HG03354 (cell line): ENCODE data around the gene MUC2.

Experiments
- ATAC-seq: cut with Tn5 transposase; IDR thresholded peaks from one replicate; pipeline ENCODE4 v1.9.1; 2021; ENCODE audit warnings: mild to moderate bottlenecking; ENCODE audit not compliant: unreplicated experiment, poor library complexity, severe bottlenecking

MUC2 gene

DNA sequence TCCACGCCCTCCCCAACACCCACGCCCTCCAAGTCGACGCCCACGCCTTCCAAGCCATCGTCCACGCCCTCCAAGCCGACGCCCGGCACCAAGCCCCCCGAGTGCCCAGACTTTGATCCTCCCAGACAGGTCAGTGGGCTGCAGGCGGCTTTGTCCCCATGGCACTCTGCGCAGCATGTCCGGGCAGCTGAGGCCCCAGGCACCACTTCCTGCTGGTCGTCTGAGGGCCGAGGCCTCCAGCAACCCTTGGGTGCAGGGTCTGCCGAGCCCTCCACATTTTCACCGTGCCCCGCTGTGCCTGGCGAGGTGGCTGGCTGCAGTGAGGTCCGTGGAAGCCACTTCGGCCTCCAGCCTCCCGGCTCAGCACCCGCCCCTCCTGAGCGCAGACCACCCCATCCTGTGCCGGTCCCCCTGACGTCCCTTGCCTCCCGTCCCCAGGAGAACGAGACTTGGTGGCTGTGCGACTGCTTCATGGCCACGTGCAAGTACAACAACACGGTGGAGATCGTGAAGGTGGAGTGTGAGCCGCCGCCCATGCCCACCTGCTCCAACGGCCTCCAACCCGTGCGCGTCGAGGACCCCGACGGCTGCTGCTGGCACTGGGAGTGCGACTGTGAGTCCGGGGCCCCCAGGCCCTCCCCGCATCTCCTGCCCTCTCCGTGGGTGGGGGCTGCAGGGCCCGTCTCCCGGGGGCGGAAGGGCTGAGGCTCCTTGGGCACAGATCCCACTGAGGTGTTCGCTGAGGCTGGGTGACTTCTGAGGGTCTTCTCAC, 26.8 kb downstream of the MUC2 start:
- ATAC-seq = no peak

DNA sequence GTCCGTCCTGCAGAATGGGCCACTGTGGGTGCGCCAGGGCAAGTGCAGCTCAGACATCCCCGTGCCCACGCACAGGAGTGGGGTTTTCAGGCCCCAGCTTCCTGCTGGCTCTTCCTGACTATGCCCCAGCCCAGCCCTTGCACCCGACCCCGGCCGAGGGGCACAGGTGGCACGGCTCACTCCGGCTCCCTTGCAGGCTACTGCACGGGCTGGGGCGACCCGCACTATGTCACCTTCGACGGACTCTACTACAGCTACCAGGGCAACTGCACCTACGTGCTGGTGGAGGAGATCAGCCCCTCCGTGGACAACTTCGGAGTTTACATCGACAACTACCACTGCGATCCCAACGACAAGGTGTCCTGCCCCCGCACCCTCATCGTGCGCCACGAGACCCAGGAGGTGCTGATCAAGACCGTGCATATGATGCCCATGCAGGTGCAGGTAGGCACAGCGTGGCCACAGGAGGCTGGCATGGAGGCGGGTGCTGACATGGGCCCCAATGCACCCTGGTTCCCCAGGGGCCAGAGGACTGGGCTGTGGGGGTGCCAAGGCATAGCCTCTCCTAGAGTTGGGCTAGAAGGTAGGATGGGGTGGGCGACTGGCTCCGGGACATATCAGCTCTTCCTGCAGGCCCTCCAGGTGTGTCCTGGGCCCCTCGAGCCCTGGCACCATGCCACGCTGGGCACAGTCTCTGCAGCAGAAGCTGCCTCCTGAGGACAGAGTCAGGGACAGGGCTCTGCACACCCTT, 27.7 kb downstream of the MUC2 start:
- ATAC-seq = no peak

DNA sequence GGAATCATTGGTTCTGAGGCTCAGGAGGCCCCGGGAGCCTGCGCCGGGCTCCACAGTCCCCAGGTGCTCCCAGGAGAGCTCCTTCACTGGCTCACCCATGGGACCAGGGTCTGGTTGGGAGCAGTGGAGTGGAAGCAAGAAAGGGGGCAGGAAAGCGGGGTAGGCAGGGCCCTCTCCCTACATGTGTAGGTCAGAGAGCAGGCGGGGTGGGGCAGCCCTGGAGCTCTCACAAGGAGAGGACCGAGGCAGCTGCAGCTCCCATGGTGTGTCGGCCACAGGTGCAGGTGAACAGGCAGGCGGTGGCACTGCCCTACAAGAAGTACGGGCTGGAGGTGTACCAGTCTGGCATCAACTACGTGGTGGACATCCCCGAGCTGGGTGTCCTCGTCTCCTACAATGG, 28.3 kb downstream of the MUC2 start:
- ATAC-seq = no peak

DNA sequence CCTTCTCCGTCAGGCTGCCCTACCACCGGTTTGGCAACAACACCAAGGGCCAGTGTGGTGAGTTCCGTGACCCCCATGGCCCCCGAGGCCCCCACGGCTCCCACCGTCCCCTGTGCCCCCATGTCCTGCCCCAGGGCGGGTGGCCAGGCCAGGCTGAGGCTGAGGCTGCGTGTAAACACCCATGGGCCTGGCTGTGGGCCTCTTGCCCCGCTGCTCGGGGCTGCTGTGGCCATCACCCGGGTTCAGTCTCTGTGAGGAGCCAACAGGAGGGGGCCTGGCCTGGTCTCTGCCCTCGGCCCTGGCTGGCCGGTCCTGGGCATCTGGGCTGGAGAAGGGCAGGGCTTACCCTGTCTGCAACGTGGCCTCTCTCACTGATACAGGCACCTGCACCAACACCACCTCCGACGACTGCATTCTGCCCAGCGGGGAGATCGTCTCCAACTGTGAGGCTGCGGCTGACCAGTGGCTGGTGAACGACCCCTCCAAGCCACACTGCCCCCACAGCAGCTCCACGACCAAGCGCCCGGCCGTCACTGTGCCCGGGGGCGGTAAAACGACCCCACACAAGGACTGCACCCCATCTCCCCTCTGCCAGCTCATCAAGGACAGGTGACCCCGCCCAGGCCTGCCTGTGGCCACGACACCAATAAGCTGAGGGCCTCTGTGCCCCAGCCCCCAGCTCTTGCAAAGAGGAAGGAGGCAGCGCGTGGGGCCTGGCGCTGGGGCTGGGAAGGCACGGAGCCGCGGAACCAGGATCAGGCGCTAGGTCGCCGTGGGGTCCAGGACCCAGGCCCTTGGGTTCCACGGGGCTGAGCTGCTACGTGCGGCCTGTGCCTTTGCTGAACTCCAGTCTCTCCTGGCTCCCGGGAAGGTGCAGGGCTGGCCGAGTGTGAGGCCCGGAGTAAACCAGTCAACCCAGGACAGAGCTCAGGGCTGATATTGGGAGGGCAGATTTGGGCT, 29.0 kb downstream of the MUC2 start:
- ATAC-seq = no peak

DNA sequence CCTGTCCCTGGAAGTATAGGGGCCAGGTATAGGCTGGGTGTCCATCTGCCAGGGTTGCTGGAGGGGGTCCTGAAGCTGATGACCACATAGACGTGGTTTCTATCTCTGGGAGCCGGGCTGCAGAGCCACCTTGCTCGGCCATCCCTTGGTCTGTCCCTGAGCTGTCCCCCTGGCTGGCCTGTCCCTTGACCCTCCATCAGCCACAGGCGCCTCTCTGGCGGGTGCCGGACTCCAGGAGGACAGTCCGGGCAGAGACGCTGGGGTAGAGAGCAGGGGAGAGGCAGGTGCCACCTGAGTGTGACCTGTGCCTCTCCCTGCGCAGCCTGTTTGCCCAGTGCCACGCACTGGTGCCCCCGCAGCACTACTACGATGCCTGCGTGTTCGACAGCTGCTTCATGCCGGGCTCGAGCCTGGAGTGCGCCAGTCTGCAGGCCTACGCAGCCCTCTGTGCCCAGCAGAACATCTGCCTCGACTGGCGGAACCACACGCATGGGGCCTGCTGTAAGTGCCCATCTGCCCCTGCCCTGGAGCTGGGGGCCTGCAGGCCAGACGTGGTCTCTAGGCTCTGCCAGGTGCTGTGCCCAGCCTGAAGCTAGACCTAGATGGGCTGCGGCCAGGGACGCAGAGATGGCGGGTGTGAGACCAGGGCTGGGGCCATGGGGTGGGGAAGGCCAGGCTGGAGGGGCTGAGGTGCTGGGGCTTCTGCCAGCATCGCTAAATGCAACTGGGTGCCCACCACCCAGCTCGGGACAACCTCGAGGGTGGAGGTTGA, 29.9 kb downstream of the MUC2 start:
- no peak for ATAC-seq

DNA sequence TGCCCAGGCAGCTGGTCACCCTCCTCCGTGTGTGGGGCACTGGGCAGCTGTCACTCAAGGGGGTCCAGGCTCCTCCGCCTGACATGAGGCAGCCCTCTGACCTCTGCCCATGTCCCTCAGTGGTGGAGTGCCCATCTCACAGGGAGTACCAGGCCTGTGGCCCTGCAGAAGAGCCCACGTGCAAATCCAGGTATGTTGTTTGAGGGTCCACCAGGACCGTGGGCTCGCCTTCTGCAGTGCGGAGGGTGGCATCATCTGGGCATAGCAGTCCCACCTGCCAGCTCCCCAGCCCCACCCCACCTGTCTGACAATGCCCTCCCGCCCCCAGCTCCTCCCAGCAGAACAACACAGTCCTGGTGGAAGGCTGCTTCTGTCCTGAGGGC, 30.5 kb downstream of the MUC2 start:
- ATAC-seq = no peak

DNA sequence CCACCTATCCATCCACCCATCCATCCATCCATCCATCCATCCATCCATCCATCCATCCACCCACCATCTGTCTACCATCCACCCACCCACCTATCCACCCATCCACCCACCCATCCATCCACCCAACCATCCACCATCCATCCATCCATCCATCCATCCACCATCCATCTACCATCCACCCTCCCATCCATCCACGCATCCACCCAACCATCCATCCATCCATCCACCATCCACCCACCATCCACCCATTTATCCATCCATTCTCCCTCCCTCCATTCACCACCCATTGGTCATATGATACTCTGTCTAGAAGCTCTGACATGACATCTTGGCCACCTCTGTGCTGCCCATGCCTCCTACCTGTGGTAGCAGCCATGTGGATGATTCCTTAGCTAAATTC, 31.7 kb downstream of the MUC2 start:
- ATAC-seq = no peak

DNA sequence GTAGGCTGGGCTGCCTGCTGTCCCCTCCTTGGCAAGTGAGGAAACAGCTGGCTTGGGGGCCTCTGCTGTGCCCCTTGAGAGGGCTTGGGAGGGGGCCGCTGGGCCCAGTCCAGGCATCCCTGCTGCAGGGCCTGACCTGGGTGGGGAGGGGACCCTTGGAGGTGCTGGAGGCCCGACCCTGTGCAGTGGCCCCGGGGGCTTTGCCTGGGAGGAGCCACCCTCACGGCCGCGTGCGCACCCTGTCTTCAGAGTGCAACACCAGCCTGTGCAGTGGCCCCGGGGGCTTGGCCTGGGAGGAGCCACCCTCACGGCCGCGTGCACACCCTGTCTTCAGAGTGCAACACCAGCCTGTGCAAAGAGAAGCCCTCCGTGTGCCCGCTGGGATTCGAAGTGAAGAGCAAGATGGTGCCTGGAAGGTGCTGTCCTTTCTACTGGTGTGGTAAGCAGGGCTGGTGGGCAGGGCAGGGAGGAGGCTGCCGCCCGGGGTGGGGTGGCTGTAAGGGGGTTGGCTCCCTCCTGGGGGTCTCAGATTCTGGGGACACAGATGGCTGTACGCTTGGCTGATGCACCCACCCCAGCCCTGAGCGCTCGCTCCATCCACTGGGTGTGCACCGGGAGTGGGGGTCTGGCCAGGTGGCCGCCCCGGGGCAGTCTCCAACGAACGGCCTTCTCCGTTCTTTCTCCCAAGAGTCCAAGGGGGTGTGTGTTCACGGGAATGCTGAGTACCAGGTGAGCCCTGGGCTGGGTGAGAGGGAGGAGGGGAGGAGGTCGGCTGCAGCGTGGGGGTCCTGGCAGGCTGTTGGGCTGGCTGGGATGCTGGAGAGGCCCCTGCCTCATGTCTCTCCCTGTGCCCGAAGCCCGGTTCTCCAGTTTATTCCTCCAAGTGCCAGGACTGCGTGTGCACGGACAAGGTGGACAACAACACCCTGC, 32.9 kb downstream of the MUC2 start:
- ATAC-seq = no peak

DNA sequence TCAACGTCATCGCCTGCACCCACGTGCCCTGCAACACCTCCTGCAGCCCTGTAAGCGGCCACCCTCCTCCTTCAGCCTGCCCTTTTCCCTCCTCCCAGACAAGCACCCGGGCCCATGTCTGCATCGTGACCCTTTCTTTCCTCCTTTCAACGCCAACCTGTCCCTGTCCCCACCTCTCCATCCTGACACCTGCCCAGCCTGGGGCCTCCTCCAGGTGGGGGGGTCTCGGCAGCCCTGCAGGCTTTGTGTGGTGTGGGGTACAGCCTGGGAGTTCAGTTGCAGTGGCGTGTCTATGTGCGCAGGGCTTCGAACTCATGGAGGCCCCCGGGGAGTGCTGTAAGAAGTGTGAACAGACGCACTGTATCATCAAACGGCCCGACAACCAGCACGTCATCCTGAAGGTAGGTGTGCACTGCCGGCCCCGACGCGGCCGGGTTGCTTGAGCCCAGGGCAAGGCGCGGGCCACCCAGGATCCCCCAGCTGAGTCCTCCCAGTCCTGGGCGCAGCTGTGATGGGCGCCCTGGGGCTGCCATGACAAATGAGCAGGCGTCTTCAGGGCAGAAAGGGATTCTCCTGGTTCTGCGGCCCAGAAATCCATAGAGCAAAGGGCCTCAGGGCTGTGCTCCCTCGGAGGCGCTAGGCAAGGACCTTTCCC, 33.7 kb downstream of the MUC2 start:
- ATAC-seq = no peak

DNA sequence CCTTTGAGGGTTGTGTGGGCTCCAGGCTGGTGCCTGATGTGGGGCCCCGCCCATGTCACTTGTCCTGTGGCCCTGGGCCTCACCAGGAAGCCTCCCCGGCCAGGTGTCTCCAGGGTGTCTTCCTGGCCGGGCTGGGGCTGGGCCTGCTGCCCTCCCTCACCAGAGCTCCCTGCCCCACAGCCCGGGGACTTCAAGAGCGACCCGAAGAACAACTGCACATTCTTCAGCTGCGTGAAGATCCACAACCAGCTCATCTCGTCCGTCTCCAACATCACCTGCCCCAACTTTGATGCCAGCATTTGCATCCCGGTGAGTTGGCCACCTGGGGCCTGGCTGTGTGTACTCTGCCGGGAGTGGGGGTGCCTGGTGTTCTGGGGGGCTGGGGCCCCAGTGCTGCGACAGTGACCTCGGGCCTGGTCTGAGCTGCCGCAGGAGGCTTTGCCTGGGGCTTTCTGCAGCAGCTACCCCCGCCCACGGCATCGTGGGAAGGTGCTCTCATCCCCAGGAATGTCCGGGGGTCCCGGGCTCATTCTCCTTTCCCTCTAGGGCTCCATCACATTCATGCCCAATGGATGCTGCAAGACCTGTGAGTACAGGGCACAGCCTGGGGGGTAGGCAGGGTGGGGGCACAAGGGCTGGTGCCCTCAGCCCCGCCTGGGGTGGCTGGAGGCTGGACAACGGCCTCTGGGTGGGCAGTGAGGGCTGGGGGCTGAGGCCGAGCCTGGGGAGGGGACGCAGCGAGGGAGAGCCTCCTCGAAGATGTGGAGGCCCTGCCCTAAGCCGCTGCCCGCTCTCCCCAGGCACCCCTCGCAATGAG, 34.6 kb downstream of the MUC2 start:
- no peak for ATAC-seq

DNA sequence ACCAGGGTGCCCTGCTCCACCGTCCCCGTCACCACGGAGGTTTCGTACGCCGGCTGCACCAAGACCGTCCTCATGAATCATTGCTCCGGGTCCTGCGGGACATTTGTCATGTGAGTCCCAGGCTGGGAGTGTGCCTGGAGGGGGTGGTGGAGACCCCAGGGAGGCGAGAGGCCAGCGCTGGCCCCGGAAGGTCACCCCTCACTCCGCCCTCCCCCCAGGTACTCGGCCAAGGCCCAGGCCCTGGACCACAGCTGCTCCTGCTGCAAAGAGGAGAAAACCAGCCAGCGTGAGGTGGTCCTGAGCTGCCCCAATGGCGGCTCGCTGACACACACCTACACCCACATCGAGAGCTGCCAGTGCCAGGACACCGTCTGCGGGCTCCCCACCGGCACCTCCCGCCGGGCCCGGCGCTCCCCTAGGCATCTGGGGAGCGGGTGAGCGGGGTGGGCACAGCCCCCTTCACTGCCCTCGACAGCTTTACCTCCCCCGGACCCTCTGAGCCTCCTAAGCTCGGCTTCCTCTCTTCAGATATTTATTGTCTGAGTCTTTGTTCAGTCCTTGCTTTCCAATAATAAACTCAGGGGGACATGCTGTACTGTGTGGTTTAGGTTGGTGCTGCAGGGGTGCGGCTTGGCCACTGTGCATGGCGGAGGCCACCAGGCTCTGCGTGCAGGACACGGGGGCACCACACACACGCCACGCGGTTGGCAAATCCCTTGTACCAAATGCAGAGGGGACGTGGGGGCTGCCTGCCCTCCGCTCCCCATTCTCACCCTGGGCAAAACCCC, 35.4 kb downstream of the MUC2 start:
- ATAC-seq = no peak

DNA sequence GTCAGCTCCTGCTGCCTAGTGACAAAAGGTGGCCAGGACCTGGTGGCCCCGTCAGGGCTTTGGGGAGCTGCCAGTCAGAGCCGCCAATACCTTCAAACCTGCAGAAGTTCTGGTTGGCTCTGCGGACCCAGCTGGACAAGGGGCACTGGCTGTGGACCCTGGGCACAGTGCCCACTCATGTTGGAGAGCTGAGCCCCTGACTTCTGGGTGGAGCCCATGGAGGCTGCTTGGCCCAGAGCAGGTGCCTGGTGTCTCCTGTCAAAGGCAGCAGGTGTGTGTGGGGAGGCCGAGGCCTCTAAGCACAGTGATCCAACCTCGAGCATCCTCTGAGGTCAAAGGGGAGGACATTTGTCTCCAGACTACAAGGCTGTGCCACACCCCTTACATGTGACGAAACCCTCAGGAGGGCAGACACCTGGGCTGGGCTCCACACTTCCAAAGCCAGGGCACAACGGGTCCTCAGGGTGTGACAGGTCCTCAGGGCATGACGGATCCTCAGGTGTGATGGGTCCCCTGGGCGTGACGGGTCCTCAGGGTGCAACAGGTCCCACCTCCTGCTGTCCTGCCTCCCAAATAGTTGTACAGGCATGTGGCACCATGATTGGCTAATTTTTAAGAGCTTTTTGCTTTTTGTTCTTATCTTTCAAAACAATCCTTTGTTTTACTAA, 37.0 kb downstream of the MUC2 start:
- ATAC-seq = no peak

DNA sequence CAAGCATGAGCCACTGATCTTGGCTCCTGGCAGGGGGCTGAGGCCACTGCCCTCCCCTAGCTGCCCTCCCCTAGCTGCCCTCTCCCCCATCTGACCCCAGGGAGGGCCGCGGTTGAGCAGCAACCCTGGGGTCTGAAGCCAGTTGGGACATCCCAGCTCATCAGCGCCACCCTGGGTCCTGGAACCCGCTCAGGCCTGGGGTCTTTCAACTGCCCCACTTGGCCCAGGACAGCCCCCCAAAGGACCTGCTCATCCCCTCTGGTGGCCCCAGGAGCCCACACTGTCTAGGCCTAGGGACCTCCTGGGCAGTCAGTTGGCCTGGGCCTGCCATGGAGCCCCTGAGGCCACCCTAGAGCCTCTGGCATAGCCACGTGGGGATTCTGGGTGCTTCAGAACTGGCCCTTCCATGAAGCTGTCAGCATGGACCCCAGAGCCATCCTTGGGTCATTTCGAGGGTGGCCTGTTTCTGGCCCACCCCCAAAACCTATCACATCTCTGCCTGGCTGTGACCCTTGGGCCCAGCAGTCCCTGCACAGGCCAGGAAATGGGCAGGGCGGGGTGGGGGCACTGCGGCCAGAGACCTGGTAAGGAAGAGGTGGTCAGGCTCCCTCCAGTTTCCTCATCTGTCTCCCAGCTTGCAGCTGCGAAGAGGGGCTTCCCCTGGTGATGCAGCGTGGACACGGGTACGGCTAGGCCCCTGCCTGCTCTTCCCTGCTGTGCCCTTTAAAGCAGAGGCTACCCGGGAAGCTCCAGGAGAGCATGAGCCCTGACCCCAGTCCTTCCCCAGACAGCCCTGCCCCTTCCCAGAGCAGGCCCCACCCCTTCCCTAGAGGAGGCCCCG, 37.9 kb downstream of the MUC2 start:
- ATAC-seq = no peak

DNA sequence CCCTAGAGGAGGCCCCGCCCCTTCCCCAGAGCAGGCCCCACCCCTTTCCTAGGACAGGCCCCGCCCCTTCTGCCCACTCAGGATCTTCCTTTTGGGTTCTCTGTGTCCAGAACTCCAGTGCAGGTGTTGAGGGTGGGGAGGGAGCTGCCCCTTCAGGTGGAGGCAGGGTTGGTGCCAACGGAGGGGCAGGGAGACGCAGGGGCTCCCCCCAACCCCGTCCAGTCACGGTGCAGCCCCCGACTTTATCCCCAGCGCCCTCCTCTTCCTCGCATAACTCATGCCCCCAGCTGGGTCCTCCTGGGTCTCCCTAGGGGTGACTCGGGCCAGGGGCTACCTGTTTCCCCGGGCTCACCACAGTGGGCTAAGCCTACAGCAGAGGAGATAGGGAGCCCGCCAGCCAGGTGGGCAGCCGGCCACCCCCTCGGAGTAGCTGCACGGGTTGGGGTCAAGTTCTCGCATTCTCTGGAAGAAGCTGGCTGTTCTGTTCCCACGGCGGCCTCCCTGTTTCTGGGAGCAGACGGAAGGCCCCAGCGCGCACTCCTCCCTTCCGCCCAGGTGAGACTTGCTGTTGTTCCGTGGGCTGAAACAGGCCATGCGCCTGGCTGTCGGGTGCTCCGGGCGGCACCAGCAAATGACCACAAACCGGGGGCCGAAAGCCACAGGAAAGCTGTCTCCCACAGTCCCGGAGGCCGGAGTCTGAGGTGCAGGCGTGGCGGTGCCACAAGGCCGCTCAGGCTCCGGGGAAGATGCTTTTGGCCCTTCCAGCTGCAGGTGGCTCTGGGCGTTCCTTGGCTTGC, 38.9 kb downstream of the MUC2 start:
- no peak for ATAC-seq
